Colonic mucosa (tissue), 4 donors: ENCODE results near the gene NAALADL1. TPM values are rescaled to one million over a fixed set of nuclear protein-coding genes. Genes with fewer than 3 reads are reported as not detected.
A peak's percentile ranks its signal among the peaks of the same experiment; 100 is the strongest.

Experiments used
- DNase-seq: peaks from one replicate; pipeline ENCODE4 v3.0.0-alpha.2; 2020
- H3K27ac ChIP-seq: fragments of 200-600 bp; one replicate; pipeline ENCODE4 v1.8.0; 2021
- H3K27me3 ChIP-seq: fragments of 200-600 bp; one replicate; pipeline ENCODE4 v1.8.0; 2021
- H3K36me3 ChIP-seq: fragments of 200-600 bp; one replicate; pipeline ENCODE4 v1.8.0; 2021
- H3K4me1 ChIP-seq: fragments of 200-600 bp; one replicate; pipeline ENCODE4 v1.8.0; 2021; ENCODE audit warnings: mild to moderate bottlenecking
- H3K4me3 ChIP-seq: fragments of 200-600 bp; one replicate; pipeline ENCODE4 v1.8.0; 2021
- H3K9ac ChIP-seq, 2 donors: one replicate each; pipeline ENCODE4 v1.7.0; 2013; ENCODE audit warnings: control low read depth in 2 of 2, low read depth in 2 of 2, low read length in 2 of 2
- H3K9me3 ChIP-seq: fragments of 200-600 bp; one replicate; pipeline ENCODE4 v1.8.0; 2021
- CTCF ChIP-seq: fragments of 200-600 bp; IDR thresholded peaks from one replicate; pipeline ENCODE4 v1.8.0; 2022; ENCODE audit warnings: antibody characterized with exemption, mild to moderate bottlenecking
- intact Hi-C: fragments of 100-400 bp; cut with DNase I; formaldehyde crosslinking; loops from one replicate; pipeline ENCODE4 v1.14.1; 2022
- total RNA-seq, 2 donors: library from RNA; stranded (reverse); fragmentation: NEBNext Ultra II Directional in 1 of 2; extraction: Animal tissue kit (Norgen Biotek cat#: 25700) in 1 of 2; gene quantifications; one replicate each; pipeline ENCODE4 v1.2.1, GENCODE V29; 2021
- donor health status: healthy.
- donor health status: DM: no; HTN: no; CAD: no.
- donor health status: DM: no; HTN: no; CAD: no.

NAALADL1 gene, protein sequence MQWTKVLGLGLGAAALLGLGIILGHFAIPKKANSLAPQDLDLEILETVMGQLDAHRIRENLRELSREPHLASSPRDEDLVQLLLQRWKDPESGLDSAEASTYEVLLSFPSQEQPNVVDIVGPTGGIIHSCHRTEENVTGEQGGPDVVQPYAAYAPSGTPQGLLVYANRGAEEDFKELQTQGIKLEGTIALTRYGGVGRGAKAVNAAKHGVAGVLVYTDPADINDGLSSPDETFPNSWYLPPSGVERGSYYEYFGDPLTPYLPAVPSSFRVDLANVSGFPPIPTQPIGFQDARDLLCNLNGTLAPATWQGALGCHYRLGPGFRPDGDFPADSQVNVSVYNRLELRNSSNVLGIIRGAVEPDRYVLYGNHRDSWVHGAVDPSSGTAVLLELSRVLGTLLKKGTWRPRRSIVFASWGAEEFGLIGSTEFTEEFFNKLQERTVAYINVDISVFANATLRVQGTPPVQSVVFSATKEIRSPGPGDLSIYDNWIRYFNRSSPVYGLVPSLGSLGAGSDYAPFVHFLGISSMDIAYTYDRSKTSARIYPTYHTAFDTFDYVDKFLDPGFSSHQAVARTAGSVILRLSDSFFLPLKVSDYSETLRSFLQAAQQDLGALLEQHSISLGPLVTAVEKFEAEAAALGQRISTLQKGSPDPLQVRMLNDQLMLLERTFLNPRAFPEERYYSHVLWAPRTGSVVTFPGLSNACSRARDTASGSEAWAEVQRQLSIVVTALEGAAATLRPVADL
- 10 to 100 TPM; 10.5 to 30.8 TPM for total RNA-seq

DNA sequence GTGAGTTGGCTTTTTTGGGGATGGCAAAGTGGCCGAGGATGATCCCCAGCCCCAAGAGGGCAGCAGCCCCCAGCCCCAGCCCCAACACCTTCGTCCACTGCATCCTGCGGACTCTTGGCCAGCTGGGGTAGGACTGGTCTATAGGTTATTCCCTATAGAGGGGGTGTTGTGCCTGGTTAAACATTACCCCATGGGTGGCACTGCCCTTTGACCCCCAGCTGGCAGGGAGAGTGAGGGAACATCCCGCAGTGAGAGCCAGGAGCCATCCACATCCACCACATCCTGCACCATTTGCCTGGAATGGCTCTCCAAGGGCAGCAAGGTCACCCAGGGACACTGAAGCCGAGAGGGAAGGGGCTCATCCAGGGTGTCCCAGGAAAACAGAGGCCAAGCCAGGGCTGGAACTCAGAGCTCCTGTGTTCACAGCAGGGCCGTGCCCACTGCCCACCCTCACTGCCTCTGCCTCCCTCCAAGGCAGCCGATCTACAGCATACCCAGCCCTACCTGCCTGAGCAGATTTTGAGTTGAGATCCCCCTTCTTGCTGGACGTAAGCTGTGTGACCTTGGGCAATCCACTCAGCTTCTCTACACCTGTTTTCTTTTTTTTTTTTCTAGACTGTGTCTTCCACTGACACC, at the start of gene NAALADL1:
TSS of gene NAALADL1 (minus strand) at position 135 of the 636 bp plus-strand sequence. CDS start at position 103, 32 bp downstream.
- no peak for TF ChIP-seq CTCF
- H3K9ac ChIP-seq, result peak within 1 kb of the TSS in 1 of 2 donors; percentile 58
- no peaks in the 10 kb centered on the region for H3K27me3 ChIP-seq
- H3K27ac ChIP-seq, result no peak within 1 kb of the TSS
- H3K4me3 ChIP-seq, result no peak within 1 kb of the TSS
- no peaks in the 10 kb centered on the region for H3K36me3 ChIP-seq
- no peaks in the 10 kb centered on the region for H3K4me1 ChIP-seq
- DNase-seq, result peak; percentile 68
- no peaks in the 10 kb centered on the region for H3K9me3 ChIP-seq
- intact Hi-C loops, result no loop called here

DNA sequence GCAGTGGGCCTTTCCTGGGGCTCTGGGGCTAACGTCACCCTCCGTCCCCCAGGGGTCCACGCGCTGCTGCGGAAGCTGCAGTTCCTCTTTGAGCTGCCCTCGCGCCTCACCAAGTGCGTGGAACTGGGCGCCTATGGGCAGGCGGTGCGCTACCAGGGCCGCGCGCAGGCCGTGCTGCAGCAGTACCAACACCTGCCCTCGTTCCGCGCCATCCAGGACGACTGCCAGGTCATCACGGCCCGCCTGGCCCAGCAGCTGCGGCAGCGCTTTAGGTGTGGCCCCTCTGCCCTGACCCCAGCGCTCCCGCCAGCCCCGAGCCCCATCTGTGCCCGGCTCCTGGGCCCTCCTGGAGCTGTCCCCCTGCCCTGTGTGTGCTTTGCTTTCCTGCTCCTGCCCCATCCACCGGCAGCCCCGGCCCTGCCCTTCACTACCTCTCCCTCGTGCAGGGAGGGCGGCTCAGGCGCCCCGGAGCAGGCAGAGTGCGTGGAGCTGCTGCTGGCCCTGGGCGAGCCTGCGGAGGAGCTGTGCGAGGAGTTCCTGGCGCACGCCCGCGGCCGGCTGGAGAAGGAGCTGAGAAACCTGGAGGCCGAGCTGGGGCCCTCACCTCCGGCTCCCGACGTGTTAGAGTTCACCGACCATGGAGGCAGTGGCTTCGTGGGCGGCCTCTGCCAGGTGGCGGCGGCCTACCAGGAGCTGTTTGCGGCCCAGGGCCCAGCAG, 49.6 kb upstream of the NAALADL1 start:
- no peak overlapping the region for H3K4me3 ChIP-seq
- H3K27ac ChIP-seq, result no peak overlapping the region
- H3K27me3 ChIP-seq, result no peaks in the 10 kb centered on the region
- peaks cover 10% of the 10 kb centered on the region for H3K4me1 ChIP-seq
- no peak for TF ChIP-seq CTCF
- no peaks in the 10 kb centered on the region for H3K9me3 ChIP-seq
- H3K36me3 ChIP-seq, result no peaks in the 10 kb centered on the region
- intact Hi-C loops, result no loop called here
- no peak overlapping the region for H3K9ac ChIP-seq
- no peak for DNase-seq

GRCh38 chr11:65107078-65107477, 48.7 kb upstream of the NAALADL1 start:
- no peaks in the 10 kb centered on the region for H3K36me3 ChIP-seq
- DNase-seq, result no peak
- no peak overlapping the region for H3K27ac ChIP-seq
- no peak overlapping the region for H3K9ac ChIP-seq
- H3K4me1 ChIP-seq, result peaks cover 8% of the 10 kb centered on the region
- no peaks in the 10 kb centered on the region for H3K27me3 ChIP-seq
- H3K4me3 ChIP-seq, result no peak overlapping the region
- intact Hi-C loops, result no loop called here
- no peak for TF ChIP-seq CTCF
- no peaks in the 10 kb centered on the region for H3K9me3 ChIP-seq

DNA sequence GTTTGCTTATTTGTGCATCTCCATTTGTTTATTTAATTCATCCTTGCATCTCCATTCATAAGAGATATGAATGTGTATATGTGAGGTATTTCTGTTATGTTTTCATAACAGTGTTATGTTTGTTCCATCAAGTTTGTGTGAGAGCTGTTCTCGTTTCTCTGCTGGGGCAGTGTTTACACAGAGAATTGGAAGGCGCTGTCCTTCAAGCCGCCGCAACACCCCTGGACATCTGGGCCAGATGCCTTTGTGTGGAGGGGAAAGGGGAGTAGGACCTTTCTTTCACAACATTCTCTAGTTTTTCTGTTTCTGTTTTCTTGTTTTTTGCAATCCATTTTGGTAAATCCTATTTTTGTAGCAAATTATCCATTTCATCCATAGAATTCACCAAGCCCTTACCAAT, 46.3 kb upstream of the NAALADL1 start:
- Histone ChIP-seq H3K4me3 (no peak overlapping the region), H3K9me3 (no peaks in the 10 kb centered on the region), H3K36me3 (no peaks in the 10 kb centered on the region), H3K4me1 (no peaks in the 10 kb centered on the region), H3K27ac (no peak overlapping the region), H3K27me3 (no peaks in the 10 kb centered on the region), H3K9ac (no peak overlapping the region)
- no peak for TF ChIP-seq CTCF
- DNase-seq, result no peak
- intact Hi-C loops, result no loop called here

DNA sequence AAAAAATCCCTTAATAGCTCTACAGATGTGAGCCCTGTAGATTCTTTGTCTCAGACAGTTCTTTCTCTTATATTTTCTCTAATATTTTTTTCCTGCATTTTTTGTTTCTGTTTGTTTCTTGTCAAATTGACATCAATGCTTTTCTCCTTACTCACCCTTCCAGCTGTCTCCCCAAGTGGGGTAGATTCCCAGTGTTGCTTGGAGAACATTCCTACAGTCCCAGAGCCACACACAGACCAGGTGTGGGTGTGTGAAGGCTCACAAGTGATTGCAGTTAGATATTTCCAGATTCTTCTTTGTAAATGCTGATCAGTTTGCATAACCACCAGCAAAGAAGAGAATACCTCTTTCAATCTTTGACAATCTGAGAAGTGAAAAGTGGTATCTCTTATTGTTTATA, 45.1 kb upstream of the NAALADL1 start:
- Histone ChIP-seq H3K36me3 (no peaks in the 10 kb centered on the region), H3K4me1 (no peaks in the 10 kb centered on the region), H3K27ac (no peak overlapping the region), H3K9ac (no peak overlapping the region), H3K4me3 (no peak overlapping the region), H3K27me3 (no peaks in the 10 kb centered on the region), H3K9me3 (no peaks in the 10 kb centered on the region)
- TF ChIP-seq CTCF, result no peak
- intact Hi-C loops, result no loop called here
- no peak for DNase-seq
